ENCODE measurements around the gene PCDHA10.
"Not testable (repeated sequence)": the region's sequence is repeated elsewhere in the genome, so short reads cannot be mapped to it uniquely, and the experiment has no call there.

The PCDHA10 gene

GRCh38 chr5:140822281-140822629 lies 33.4 kb upstream of the PCDHA10 start:
- H3K4me3 ChIP-seq (ENCODE audit: control insufficient read depth, low read depth, low read length) = no peak overlapping the region
- no peak for DNase-seq (ENCODE audit: low read depth)
- TF ChIP-seq CTCF (IDR thresholded peaks at IDR 0.05; ENCODE audit: control insufficient read depth, insufficient read depth, low read depth, low read length, missing control alignments) = no peak

DNA sequence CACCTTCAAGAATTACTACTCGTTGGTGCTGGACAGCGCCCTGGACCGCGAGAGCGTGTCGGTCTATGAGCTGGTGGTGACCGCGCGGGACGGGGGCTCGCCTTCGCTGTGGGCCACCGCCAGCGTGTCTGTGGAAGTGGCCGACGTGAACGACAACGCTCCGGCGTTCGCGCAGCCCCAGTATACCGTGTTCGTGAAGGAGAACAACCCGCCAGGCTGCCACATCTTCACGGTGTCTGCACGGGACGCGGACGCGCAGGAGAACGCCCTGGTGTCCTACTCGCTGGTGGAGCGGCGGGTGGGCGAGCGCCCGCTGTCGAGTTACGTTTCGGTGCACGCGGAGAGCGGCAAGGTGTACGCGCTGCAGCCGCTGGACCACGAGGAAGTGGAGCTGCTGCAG lies 32.7 kb upstream of the PCDHA10 start:
- not testable (repeated sequence) for DNase-seq (ENCODE audit: low read depth); H3K4me3 ChIP-seq (ENCODE audit: control insufficient read depth, low read depth, low read length)

DNA sequence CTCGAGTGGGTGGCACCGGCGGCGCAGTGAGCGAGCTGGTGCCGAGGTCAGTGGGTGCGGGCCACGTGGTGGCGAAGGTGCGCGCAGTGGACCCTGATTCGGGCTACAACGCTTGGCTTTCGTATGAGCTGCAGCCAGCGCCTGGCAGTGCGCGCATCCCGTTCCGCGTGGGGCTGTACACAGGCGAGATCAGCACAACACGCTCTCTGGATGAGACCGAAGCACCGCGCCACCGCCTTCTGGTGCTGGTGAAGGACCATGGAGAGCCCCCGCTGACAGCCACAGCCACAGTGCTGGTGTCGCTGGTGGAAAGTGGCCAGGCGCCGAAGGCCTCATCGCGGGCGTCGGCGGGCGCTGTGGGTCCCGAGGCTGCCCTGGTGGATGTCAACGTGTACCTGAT lies 32.2 kb upstream of the PCDHA10 start:
- no peak for DNase-seq (ENCODE audit: low read depth)
- no peak for TF ChIP-seq CTCF (IDR thresholded peaks at IDR 0.05; ENCODE audit: control insufficient read depth, insufficient read depth, low read depth, low read length, missing control alignments)

GRCh38 chr5:140827704-140828361 lies 27.9 kb upstream of the PCDHA10 start, which contains the start of gene PCDHA6:
PCDHA6 (plus strand) TSS chr5:140827960; CDS start chr5:140828092, 132 bp downstream.
- peak within 1 kb of the TSS; percentile 41 for H3K4me3 ChIP-seq (ENCODE audit: control insufficient read depth, low read depth, low read length)
- no peak for DNase-seq (ENCODE audit: low read depth)

More for the DNA sequence above, 32.2 kb upstream of the PCDHA10 start:
- no peak overlapping the region for H3K4me3 ChIP-seq (ENCODE audit: control insufficient read depth, low read depth, low read length)

DNA sequence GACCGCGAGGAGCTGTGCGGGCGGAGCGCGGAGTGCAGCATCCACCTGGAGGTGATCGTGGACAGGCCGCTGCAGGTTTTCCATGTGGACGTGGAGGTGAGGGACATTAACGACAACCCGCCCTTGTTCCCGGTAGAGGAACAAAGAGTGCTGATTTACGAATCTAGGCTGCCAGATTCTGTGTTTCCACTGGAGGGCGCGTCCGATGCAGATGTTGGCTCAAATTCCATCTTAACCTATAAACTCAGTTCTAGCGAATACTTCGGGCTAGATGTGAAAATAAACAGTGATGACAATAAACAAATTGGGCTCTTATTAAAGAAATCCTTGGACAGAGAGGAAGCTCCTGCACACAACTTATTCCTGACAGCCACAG lies 27.3 kb upstream of the PCDHA10 start:
- no peak for DNase-seq (ENCODE audit: low read depth)
- TF ChIP-seq CTCF (IDR thresholded peaks at IDR 0.05; ENCODE audit: control insufficient read depth, insufficient read depth, low read depth, low read length, missing control alignments) = peak; percentile 32
- peak overlapping the region; percentile 41 for H3K4me3 ChIP-seq (ENCODE audit: control insufficient read depth, low read depth, low read length)

More at GRCh38 chr5:140827704-140828361, 27.9 kb upstream of the PCDHA10 start, which contains the start of gene PCDHA6:
- TF ChIP-seq CTCF (IDR thresholded peaks at IDR 0.05; ENCODE audit: control insufficient read depth, insufficient read depth, low read depth, low read length, missing control alignments) = peak; percentile 49

DNA sequence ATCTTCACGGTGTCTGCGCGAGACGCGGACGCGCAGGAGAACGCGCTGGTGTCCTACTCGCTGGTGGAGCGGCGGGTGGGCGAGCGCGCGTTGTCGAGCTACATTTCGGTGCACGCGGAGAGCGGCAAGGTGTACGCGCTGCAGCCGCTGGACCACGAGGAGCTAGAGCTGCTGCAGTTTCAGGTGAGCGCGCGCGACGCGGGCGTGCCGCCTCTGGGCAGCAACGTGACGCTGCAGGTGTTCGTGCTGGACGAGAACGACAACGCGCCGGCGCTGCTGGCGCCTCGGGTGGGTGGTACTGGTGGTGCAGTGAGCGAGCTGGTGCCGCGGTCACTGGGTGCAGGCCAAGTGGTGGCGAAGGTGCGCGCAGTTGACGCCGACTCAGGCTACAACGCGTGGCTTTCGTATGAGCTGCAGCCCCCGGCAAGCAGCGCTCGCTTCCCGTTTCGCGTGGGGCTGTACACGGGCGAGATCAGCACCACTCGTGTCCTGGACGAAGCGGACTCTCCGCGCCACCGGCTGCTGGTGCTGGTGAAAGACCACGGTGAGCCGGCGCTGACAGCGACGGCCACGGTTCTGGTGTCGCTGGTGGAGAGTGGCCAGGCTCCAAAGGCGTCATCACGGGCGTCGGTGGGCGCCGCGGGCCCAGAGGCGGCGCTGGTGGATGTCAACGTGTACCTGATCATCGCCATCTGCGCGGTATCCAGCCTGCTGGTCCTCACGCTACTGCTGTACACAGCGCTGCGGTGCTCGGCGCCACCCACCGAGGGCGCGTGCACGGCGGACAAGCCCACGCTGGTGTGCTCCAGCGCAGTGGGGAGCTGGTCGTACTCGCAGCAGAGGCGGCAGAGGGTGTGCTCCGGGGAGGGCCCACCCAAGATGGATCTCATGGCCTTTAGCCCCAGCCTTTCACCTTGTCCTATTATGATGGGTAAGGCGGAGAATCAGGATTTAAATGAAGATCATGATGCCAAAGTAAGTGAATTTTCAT lies 25.9 kb upstream of the PCDHA10 start:
- H3K4me3 ChIP-seq (ENCODE audit: control insufficient read depth, low read depth, low read length); DNase-seq (ENCODE audit: low read depth): not testable (repeated sequence)

- H3K4me3 ChIP-seq (ENCODE audit: control insufficient read depth, low read depth, low read length) = peak within 1 kb of the TSS; percentile 24
- no peak for DNase-seq (ENCODE audit: low read depth)
- TF ChIP-seq CTCF (IDR thresholded peaks at IDR 0.05; ENCODE audit: control insufficient read depth, insufficient read depth, low read depth, low read length, missing control alignments) = no peak
Measured at GRCh38 chr5:140833993-140834392, 21.7 kb upstream of the PCDHA10 start, which contains the start of gene PCDHA7. PCDHA7 (plus strand) TSS chr5:140834269; CDS start chr5:140834384, 115 bp downstream.

GRCh38 chr5:140834439-140835008 lies 21.2 kb upstream of the PCDHA10 start:
- not testable (repeated sequence) for DNase-seq (ENCODE audit: low read depth)
- peak overlapping the region; percentile 24 for H3K4me3 ChIP-seq (ENCODE audit: control insufficient read depth, low read depth, low read length)

Data from AG09309 (cell line).